H9 (cell line): ENCODE results near the gene CHAMP1. TPM values are rescaled to one million over a fixed set of nuclear protein-coding genes. Genes with fewer than 3 reads are reported as not detected.
"Not testable (repeated sequence)": the region's sequence is repeated elsewhere in the genome, so short reads cannot be mapped to it uniquely, and the experiment has no call there.

ENCODE experiments used
- DNase-seq: peaks from one replicate; pipeline ENCODE4 v3.0.0-alpha.2; 2017
- H2AFZ ChIP-seq: one replicate; pipeline ENCODE4 v1.6.1; 2013; ENCODE audit warnings: mild to moderate bottlenecking, low read length, control low read depth, moderate library complexity
- H2AK5ac ChIP-seq: 2 replicates; pipeline ENCODE4 v1.6.1; 2013; ENCODE audit warnings: low read length, control low read depth, mixed read lengths; ENCODE audit not compliant: insufficient read length
- H2BK120ac ChIP-seq: one replicate; pipeline ENCODE4 v1.6.1; 2013; ENCODE audit warnings: low read depth, mild to moderate bottlenecking, low read length, control low read depth, inconsistent platforms; ENCODE audit not compliant: poor library complexity, severe bottlenecking
- H2BK12ac ChIP-seq: 2 replicates; pipeline ENCODE4 v1.6.1; 2013; ENCODE audit warnings: low read length, control low read depth, mixed read lengths, low read depth; ENCODE audit not compliant: insufficient read length
- H2BK15ac ChIP-seq: 2 replicates; pipeline ENCODE4 v1.6.1; 2013; ENCODE audit warnings: low read depth, low read length, control low read depth
- H2BK20ac ChIP-seq: one replicate; pipeline ENCODE4 v1.6.1; 2013; ENCODE audit warnings: low read depth, mild to moderate bottlenecking, low read length, control low read depth, inconsistent platforms; ENCODE audit not compliant: poor library complexity, severe bottlenecking
- H2BK5ac ChIP-seq: 2 replicates; pipeline ENCODE4 v1.6.1; 2013; ENCODE audit warnings: low read length, control low read depth, mixed read lengths; ENCODE audit not compliant: insufficient read length
- H3K14ac ChIP-seq: 2 replicates; pipeline ENCODE4 v1.6.1; 2013; ENCODE audit warnings: low read length, control low read depth; ENCODE audit not compliant: insufficient read depth
- H3K18ac ChIP-seq: 2 replicates; pipeline ENCODE4 v1.6.1; 2013; ENCODE audit warnings: low read depth, mild to moderate bottlenecking, mixed read lengths, low read length, control low read depth; ENCODE audit not compliant: insufficient read length
- H3K23ac ChIP-seq: 2 replicates; pipeline ENCODE4 v1.6.1; 2013; ENCODE audit warnings: low read length, control low read depth, mixed read lengths, low read depth; ENCODE audit not compliant: insufficient read length
- H3K23me2 ChIP-seq: 2 replicates; pipeline ENCODE4 v1.6.1; 2013; ENCODE audit warnings: low read depth, mild to moderate bottlenecking, mixed read lengths, low read length, control low read depth; ENCODE audit not compliant: insufficient read length, poor library complexity, severe bottlenecking
- H3K27ac ChIP-seq: 2 replicates; pipeline ENCODE4 v1.5.1; 2013; ENCODE audit warnings: low read length, control low read depth, mixed read lengths, low read depth; ENCODE audit not compliant: insufficient read length
- H3K27me3 ChIP-seq: 2 replicates; pipeline ENCODE4 v1.6.1; 2013; ENCODE audit warnings: low read length, control low read depth, inconsistent platforms; ENCODE audit not compliant: insufficient read depth
- H3K4ac ChIP-seq: 2 replicates; pipeline ENCODE4 v1.6.1; 2013; ENCODE audit warnings: low read depth, mild to moderate bottlenecking, control low read depth, inconsistent platforms, low read length, moderate library complexity
- H3K4me1 ChIP-seq: 2 replicates; pipeline ENCODE4 v1.6.1; 2013; ENCODE audit warnings: low read length, control low read depth, inconsistent platforms; ENCODE audit not compliant: insufficient read depth
- H3K4me2 ChIP-seq: 2 replicates; pipeline ENCODE4 v1.6.1; 2013; ENCODE audit warnings: low read length, control low read depth, mixed read lengths; ENCODE audit not compliant: insufficient read length, insufficient read depth
- H3K56ac ChIP-seq: 2 replicates; pipeline ENCODE4 v1.6.1; 2013; ENCODE audit warnings: low read depth, mild to moderate bottlenecking, mixed read lengths, low read length, control low read depth; ENCODE audit not compliant: insufficient read length
- H3K79me1 ChIP-seq: 2 replicates; pipeline ENCODE4 v1.6.1; 2013; ENCODE audit warnings: low read depth, mild to moderate bottlenecking, moderate library complexity, low read length, control low read depth, inconsistent platforms; ENCODE audit not compliant: insufficient read depth, poor library complexity, severe bottlenecking
- H3K79me2 ChIP-seq: 2 replicates; pipeline ENCODE4 v1.6.1; 2013; ENCODE audit warnings: low read length, control low read depth, inconsistent platforms; ENCODE audit not compliant: insufficient read depth
- H3K9ac ChIP-seq: 2 replicates; pipeline ENCODE4 v1.6.1; 2013; ENCODE audit warnings: low read length, control low read depth, mixed read lengths; ENCODE audit not compliant: insufficient read length; ENCODE audit errors: extremely low read depth
- H3K9me3 ChIP-seq: one replicate; pipeline ENCODE4 v1.6.1; 2013; ENCODE audit warnings: low read depth, low read length, inconsistent platforms; ENCODE audit not compliant: control insufficient read depth
- H3T11ph ChIP-seq: one replicate; pipeline ENCODE4 v1.6.1; 2013; ENCODE audit warnings: mild to moderate bottlenecking, low read length, control low read depth, inconsistent platforms
- H4K20me1 ChIP-seq: one replicate; pipeline ENCODE4 v1.6.1; 2013; ENCODE audit not compliant: control insufficient read depth, insufficient read length, insufficient read depth
- H4K5ac ChIP-seq: 2 replicates; pipeline ENCODE4 v1.6.1; 2013; ENCODE audit warnings: low read depth, mild to moderate bottlenecking, mixed read lengths, low read length, control low read depth; ENCODE audit not compliant: insufficient read length
- H4K8ac ChIP-seq: replicated peaks from 2 replicates; pipeline ENCODE4 v1.6.1; 2013; ENCODE audit warnings: low read length, control low read depth, mixed read lengths, low read depth; ENCODE audit not compliant: insufficient read length
- H4K91ac ChIP-seq: 2 replicates; pipeline ENCODE4 v1.6.1; 2013; ENCODE audit warnings: low read depth, mild to moderate bottlenecking, moderate library complexity, mixed read lengths, low read length, control low read depth; ENCODE audit not compliant: insufficient read length
- H3K27ac Mint-ChIP-seq, 3 experiments: 2 replicates in 2 of 3; 3 replicates in 1 of 3; pipeline ENCODE4 v1.8.0; 2020 to 2021; ENCODE audit warnings: mixed read lengths in 3 of 3, mild to moderate bottlenecking in 1 of 3, moderate library complexity in 1 of 3
- H3K27me3 Mint-ChIP-seq: 2 replicates; pipeline ENCODE4 v1.8.0; 2021; ENCODE audit warnings: low read depth, mild to moderate bottlenecking, moderate library complexity, mixed read lengths
- H3K36me3 Mint-ChIP-seq, 3 experiments: 2 replicates in 2 of 3; 3 replicates in 1 of 3; pipeline ENCODE4 v1.8.0; 2020 to 2021; ENCODE audit warnings: low read depth in 3 of 3, mixed read lengths in 3 of 3; ENCODE audit not compliant: insufficient read depth in 1 of 3
- H3K4me1 Mint-ChIP-seq, 2 experiments: 2 replicates each; pipeline ENCODE4 v1.8.0; 2020; ENCODE audit warnings: mixed read lengths in 2 of 2
- H3K4me3 Mint-ChIP-seq, 2 experiments: 2 replicates in 1 of 2; 3 replicates in 1 of 2; pipeline ENCODE4 v1.8.0; 2020 to 2021; ENCODE audit warnings: mild to moderate bottlenecking in 2 of 2, mixed read lengths in 2 of 2, moderate library complexity in 1 of 2
- H3K9me3 Mint-ChIP-seq, 2 experiments: 2 replicates in 1 of 2; 3 replicates in 1 of 2; pipeline ENCODE4 v1.8.0; 2020; ENCODE audit warnings: mild to moderate bottlenecking in 2 of 2, mixed read lengths in 2 of 2, moderate library complexity in 1 of 2
- WGBS: extraction: QIAGEN DNeasy Blood & Tissue Kit; methylation state at CpG from one replicate; pipeline ENCODE4 v1.1.7; 2013; ENCODE audit warnings: missing lambda C conversion rate, low lambda C conversion rate, mixed read lengths; ENCODE audit not compliant: insufficient read length; ENCODE audit errors: extremely low coverage; 5-methylcytosine and 5-hydroxymethylcytosine counted together
- total RNA-seq: library from RNA; stranded (reverse); gene quantifications from 2 replicates; pipeline ENCODE4 v1.2.1, GENCODE V29; 2021
- TF ChIP-seq, protein P1 (sequence below): fragments of 200-600 bp; sonication (generic); conservative IDR thresholded peaks from 3 replicates; pipeline ENCODE4 v1.8.0; 2021; ENCODE audit warnings: antibody characterized with exemption, mild to moderate bottlenecking

The CHAMP1 gene
- total RNA-seq, 1 experiment from 2014 or later = 62.1 TPM

DNA sequence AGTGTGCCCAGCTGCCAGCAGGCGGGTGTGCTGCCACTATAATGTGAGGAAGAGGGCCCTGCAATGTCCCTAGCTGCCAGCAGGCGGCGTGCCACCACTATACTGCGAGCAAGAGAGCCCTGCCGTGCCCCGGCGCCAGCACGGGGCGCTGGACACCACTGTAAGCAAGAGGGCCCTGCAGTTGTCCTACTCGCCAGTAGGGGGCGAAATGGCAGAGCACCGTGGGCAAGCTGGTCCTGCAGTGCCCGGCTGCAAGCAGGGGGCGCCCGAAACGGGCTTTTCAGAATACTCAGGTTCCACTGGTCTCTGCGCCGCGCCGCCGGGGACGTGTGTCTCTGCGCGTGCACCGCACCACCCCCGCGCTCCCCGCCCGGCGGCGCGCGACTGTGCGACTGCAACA is 38.5 kb downstream of the CHAMP1 start:
- H2BK5ac ChIP-seq, H3K56ac ChIP-seq, H3K27ac Mint-ChIP-seq, H3K4me2 ChIP-seq, H4K91ac ChIP-seq, H3T11ph ChIP-seq, H3K79me1 ChIP-seq, H2AFZ ChIP-seq, H3K23ac ChIP-seq, H3K23me2 ChIP-seq, H2BK120ac ChIP-seq, H3K4me3 Mint-ChIP-seq, H4K8ac ChIP-seq, H2BK15ac ChIP-seq, H2BK20ac ChIP-seq, H3K18ac ChIP-seq, H3K27me3 Mint-ChIP-seq, H4K20me1 ChIP-seq, H2AK5ac ChIP-seq, H3K9ac ChIP-seq, H3K4ac ChIP-seq, H3K4me1 ChIP-seq, H3K9me3 ChIP-seq, H3K36me3 Mint-ChIP-seq, H3K79me2 ChIP-seq, H3K27ac ChIP-seq, H2BK12ac ChIP-seq, H3K27me3 ChIP-seq, H4K5ac ChIP-seq, H3K14ac ChIP-seq: not testable (repeated sequence)
- WGBS = no CpG with 5 or more reads among the region's 34 CpGs
- peaks cover 6 to 16% of the 10 kb centered on the region in 2 experiments; a peak in 3 of 4 replicates for H3K4me1 Mint-ChIP-seq
- peaks cover 10% of the 10 kb centered on the region in 2 experiments; a peak in 4 of 5 replicates for H3K9me3 Mint-ChIP-seq
- peak; percentile 78 for DNase-seq
- TF ChIP-seq, protein P1, sequence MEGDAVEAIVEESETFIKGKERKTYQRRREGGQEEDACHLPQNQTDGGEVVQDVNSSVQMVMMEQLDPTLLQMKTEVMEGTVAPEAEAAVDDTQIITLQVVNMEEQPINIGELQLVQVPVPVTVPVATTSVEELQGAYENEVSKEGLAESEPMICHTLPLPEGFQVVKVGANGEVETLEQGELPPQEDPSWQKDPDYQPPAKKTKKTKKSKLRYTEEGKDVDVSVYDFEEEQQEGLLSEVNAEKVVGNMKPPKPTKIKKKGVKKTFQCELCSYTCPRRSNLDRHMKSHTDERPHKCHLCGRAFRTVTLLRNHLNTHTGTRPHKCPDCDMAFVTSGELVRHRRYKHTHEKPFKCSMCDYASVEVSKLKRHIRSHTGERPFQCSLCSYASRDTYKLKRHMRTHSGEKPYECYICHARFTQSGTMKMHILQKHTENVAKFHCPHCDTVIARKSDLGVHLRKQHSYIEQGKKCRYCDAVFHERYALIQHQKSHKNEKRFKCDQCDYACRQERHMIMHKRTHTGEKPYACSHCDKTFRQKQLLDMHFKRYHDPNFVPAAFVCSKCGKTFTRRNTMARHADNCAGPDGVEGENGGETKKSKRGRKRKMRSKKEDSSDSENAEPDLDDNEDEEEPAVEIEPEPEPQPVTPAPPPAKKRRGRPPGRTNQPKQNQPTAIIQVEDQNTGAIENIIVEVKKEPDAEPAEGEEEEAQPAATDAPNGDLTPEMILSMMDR = peak; percentile 73

DNA sequence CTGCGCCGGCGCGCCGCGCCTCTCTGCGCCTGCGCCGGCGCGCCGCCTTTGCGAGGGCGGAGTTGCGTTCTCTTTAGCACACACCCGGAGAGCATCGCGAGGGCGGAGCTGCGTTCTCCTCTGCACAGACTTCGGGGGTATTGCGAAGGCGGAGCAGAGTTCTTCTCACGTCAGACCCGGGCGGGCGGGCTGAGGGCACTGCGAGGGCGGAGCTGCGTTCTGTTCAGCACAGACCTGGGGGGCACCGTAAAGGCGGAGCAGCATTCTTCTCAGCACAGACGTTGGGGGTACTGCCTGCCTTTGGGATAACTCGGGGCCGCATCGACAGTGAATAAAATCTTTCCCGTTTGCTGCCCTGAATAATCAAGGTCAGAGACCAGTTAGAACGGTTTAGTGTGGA is 39.1 kb downstream of the CHAMP1 start:
- H2BK120ac ChIP-seq, H3K79me2 ChIP-seq, DNase-seq, H3K18ac ChIP-seq, H3K23me2 ChIP-seq, H4K5ac ChIP-seq, H3K9me3 ChIP-seq, H3K27ac Mint-ChIP-seq, H2BK5ac ChIP-seq, H3K36me3 Mint-ChIP-seq, H4K20me1 ChIP-seq, H2BK15ac ChIP-seq, H2BK20ac ChIP-seq, H3K4me3 Mint-ChIP-seq, H3K27me3 ChIP-seq, H3K79me1 ChIP-seq, H3K23ac ChIP-seq, H3K9ac ChIP-seq, H3K27me3 Mint-ChIP-seq, H3T11ph ChIP-seq, H3K4me2 ChIP-seq, H3K27ac ChIP-seq, H4K8ac ChIP-seq, H3K4me1 ChIP-seq, H3K14ac ChIP-seq, H3K4ac ChIP-seq, H2AFZ ChIP-seq, H3K56ac ChIP-seq, H2AK5ac ChIP-seq, H4K91ac ChIP-seq, H2BK12ac ChIP-seq: not testable (repeated sequence)
- Mint-ChIP-seq H3K9me3 (peaks cover 10% of the 10 kb centered on the region in 2 experiments; a peak in 4 of 5 replicates), H3K4me1 (peaks cover 6 to 16% of the 10 kb centered on the region in 2 experiments; a peak in 3 of 4 replicates)
- no CpG with 5 or more reads among the region's 38 CpGs for WGBS
